NCI-H1417 (cell line): ENCODE results near the gene RFTN1.
"Not testable (repeated sequence)": the region's sequence is repeated elsewhere in the genome, so short reads cannot be mapped to it uniquely, and the experiment has no call there.

Experiments
- DNase-seq, 3 experiments: peaks; one replicate each; lab custom pipeline; 2025; lab: John Stamatoyannopoulos, UW

RFTN1 gene

DNA sequence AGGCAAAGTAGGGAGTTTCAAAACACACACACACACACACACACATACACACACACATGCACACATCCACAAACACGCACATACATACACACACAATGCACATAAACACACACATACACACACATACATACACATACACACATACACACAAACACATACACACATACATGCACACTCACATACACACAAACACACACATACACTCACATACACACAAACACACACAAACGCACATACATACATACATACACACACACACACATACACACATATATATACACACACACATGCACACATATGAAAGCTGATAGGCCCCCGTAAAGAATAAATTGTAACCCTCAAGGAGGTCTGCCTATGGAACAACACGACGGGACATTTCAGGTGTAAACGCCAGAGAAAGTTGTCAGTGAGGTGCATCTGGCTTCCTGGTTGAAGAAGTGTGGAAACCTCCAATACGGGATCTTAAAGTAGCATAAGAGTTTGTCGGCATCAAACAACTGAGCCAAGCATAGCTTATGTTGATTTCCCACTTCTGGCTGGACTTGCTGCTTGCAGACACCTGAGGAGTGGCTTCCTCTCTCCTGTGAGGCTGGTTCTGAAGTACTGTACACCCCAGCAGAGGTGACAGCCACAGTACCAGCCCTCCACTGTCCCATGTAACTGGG lies 5.8 kb downstream of the RFTN1 start:
- no peak for DNase-seq

DNA sequence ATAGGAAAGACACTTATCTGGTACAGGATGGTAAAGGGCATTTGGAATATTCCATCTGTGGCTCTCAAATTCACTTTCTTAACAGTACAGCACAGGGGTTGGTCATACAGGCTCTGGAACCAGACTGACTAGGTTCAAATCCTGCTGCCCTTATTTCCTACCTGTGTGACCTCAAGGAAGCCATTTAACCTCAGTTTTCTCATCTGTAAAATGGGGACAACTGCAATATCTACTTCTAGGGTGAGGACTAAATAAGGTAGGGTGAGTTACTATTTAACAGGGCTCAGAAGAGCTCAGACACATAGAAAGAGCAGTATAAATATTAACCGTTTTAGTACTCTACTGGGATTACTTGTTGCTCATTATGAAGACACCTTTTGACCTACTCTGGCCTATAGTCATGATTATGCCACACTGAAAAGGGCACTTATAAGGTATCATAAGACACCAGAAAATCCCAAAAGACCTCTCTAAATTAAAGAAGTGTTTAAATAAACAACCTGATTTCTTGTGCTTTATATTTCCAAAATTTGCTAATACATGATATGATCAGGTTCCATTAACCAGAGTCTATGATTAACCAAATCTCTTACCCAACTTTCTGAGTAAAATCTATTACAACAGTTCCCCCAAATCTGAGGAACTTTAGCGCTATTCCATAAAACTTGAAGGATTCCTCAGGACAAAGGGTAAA lies 6.5 kb downstream of the RFTN1 start:
- no peak for DNase-seq

DNA sequence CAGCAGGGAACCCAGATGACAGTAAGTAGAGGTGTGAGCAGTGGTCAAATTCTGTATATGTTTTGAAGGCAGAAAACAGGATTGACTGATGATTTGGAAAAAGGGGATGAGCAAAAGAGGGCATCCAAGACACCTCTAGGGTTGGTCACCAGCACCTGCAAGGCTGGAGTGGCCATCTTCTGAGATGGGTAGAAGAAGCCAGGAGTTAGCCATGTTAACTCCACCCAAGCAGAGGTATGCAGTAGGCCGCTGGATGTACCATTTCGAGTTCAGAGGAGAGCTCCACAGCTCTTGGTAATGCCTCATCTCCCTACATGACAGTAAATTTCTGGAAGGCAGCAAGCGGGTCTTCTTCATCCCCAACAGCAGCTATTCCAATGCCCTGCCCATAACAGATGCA lies 7.0 kb downstream of the RFTN1 start:
- DNase-seq, result no peak

DNA sequence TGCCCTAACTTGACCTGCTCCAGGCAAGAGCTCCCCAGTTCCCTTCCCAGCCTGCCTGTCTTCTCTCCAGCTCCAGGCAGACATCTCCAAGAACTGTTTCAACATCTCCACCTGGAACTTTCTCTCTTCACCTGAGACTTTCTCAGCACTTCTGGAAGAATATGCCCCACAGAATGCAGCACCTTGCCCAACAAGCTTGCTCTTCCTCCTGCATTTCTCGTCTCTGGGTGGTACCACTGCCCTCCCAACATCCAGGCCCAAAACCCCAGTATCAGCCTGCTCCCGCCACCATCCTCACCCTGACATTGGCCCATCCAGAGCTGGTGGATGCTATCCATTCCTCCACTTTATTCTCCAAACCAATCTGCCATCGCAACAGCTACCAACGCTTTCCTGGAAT lies 8.8 kb downstream of the RFTN1 start:
- DNase-seq, result no peak

DNA sequence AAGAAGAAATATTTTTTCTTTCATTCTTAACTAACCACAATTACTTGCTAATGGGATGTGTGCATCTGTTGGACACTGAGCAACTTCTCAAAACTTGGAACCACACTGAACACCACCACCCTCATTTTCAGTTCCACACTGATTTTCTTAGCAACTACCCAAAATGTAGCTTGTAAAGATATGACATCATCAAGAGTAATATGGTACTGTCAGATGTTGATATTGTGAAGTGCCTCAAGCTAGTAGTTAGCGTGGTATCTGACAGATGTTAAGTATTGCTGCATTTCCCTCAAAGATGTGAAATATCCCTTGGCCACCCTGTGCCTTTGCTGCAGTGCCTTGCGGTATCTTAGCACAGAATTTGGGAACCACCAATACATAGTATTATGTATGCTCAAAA lies 9.3 kb downstream of the RFTN1 start:
- DNase-seq, result no peak

DNA sequence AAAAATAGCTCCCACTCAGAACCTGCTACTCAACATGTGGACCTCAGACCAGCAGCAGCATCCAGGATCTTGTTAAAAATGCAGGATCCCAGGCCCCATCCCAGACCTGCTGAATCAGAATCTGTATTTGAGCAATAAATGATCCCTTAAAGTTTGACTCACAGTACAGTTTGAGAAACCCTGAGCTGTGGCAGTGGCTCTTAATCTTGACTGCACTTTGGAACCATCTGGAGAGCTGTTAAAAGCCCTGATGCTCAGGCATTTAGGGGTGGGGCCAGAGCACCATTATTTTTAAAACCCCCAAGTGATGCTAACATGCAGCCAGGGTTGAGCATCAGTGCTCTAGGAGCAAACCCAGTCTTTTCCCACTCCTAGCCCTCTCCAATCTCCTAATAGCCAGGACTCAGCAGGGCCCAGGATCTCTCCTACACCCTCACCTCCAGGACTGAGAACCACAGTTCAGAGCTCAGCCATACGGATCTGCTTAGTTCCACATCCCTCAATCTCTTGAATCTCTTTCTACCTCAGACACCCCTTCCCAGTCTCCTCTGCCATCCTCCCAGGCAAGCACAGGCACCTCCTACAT lies 10.2 kb downstream of the RFTN1 start:
- no peak for DNase-seq

DNA sequence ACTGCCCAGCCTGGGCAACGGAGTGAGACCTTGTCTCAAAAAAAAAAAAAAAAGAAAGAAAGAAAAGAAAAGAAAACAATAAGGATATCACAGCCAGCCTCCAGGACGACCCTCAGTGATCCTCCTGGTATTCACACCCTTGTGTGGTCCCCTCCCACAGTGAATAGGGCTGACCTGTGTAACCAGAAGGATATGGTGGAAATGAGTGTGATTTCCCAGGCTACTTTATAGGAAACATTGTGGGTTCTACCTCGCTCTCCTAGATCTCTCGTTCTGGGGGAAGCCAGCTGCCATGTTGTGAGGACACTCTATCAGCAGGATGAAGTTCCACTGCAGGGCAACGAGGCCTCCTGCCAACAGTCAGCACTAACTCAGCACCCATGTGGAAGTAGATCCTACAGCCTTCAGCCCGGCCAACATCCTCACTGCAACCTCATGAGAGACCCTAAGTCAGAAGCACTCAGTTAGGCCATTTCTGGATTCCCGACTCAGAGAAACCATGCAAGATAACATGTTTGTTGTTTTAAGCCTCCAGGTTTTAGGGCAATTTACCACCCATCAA lies 11.1 kb downstream of the RFTN1 start:
- DNase-seq, result no peak

DNA sequence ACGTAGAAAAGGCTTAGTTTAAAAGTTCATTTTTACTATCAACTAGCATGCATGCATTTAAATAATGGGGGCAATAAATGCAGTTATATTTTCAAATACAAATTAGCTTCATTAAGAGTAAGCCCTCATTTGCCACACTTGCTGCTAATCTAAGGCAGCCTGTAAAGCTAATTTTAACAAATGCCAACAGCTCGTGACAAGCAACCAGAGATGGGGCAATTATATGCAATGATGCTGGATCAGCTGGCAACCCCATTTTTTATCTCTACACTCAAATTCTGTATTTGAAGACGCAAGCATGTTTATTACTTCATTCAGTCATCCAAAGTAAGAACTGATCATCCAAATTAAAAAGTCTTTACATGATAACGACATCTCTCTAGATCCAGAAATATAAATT lies 12.1 kb downstream of the RFTN1 start:
- no peak for DNase-seq

DNA sequence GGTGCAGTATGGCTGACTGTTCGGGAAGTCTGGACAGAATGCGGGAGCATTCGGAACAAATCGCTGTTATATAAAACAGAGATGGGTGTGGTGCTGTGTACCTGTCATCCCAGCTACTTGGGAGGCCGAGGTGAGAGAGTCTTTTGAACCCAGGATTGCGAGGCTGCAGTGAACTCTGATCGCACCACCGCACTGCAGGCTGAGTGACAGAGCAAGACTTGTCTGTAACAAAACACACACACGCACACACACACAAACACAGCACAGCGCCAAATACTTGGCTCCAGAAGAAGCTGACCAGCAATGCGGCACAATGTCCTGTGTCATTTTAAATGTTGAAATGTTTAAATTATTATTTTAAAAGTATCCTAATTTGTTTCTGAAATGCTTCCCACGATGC lies 12.6 kb downstream of the RFTN1 start:
- DNase-seq, result no peak

DNA sequence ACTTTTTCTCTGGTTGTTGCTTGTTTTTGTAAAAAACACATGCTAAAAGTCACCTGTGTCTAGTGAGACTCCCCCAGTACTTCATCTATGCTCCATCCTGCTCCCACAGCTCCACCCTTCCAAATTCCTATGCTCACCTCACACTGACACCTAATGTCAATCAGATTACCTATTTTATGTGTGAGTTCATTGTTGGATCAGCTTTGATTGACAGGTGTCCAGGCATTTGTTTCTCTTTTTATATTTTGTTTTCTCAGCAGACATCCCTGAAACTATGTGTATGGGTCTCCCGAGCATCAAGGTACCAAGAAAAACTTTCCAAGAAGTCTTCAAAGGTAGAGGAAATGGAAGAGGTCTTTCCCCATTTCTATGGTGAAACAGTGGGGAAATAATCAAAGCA lies 13.4 kb downstream of the RFTN1 start:
- DNase-seq, result no peak

DNA sequence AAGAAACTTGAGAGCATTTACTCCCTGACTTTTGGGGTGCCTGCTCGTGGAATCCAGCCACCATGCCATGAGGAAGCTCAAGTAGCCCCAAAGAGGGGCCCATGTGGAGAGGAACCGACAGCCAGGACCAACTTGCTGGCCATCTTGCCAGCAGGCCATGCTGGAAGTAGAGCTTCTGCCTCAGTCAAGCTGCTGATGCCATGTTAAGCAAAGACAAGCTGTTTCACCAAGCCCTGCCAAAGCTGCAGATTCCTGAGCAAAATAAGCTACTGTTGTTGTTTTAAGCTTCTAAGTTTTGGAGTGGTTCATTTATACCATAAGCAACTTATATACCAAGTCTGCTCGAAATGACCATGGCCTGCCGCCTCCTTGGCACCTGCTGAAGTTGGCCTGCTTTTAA lies 14.1 kb downstream of the RFTN1 start:
- DNase-seq, result no peak

DNA sequence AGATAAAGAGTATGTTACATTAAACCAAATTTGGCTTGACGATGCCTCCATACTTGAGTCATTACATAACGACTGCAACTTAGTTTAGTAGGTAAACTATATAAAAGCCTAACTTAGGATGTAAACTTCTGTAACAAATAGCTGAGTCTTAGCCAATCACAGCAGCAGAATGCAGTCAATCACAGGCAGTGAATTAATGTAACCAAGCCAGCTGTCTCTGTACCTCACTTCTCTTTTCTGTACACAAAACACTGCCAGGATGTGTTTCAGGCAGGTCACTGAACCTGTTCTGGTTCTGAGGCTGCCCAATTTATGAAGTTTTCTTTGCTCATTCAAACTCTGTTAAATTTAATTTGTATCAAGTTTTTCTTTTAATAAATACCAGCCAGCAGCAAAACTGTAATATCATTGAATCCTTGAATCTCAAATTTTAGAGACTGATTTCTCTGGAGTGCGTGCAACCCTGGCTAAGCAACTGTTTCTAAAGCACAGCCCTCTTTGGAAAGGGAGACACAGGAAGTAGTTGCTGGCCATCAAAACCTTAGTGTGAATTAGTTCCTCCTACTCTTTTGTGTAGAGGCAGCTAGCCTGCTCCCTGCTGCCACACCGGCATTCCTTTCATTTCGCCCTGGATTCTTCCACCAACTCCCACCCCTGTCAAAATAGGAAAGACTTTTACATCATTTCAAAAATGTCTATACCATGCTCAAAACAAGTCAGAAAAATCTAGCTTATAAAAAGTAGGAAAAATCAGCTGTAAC lies 15.2 kb downstream of the RFTN1 start:
- no peak for DNase-seq

DNA sequence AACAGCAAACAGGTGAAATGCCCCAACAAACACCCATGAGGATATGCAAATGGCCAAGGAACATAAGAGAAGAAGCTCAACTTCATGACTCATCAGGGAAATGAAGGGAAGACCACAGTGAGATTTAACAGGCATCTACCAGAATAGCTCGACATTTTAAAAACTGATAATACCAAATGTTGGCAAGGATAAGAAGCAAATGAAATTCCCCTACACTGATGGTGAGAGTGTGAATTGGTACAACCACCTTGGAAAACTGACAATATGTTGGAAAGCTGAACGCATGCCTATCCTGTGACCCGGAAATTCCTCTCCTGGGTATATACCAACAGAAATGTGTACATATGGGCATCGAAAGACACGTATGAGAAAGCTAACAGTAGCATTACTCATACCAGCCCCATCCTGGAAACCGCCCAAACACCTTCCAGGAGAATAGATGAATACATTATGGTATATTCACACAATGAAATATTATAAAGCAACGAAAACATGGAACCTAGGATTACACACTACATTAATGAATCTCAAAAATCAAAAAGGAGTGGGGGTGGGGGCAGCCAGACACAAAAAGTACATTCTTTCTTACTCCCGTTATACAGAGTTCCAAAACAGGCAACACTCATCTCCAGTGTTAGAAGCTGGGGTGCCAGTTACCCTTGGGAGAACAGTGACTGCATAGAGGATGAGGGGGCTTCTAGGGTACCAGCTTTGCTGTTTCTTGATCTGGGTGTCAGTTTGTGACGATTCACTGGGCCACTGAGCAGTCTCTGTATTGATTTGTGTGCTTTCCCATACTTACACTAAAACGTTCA lies 16.9 kb downstream of the RFTN1 start:
- no peak for DNase-seq

DNA sequence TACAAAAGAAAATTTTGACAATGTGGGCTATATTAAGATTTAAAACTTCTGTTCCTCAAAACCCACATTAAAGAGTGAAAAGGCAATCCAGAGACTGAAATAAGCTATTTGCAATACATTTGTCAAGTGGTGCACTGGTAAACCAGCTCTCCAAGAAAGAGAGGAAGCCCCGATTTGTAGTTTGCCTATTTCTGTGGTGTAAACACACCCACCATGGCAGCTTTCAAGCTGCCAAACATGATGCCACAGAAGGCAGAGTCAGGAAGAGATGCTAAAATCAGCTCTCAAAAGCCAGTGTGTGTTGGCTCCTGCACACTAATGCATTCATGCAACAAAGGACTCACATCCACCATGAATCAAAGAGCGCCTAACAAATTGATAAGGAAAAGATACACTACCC lies 17.5 kb downstream of the RFTN1 start:
- no peak for DNase-seq

DNA sequence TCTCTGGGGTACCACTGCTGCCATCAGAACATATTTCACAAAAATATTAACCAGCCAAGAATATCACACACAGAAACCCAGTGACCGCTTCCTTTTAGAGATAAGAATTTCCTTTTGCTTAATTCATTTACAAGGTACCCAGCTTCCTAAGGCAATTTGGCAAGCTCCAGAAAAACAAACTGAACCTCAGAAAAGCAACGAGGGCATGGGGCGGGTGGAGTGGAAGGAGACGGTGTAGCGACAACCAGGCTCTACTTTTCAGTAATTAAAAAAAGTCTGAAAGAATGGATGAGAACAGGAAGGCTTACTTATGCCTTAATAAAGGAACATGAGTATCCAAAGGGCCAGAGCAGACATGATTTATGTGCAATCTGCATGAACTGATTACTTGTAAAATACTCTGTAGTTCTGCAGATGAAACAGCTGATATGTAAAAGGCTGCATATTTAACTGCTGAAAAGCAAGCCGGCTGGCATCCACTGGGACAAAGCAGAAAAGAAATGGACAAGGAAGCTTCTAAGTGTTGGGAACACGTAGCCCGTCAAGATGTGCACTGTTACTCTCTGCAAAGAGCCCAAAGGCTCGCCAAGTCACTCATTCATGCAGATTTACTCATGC lies 18.6 kb downstream of the RFTN1 start:
- DNase-seq, result no peak

DNA sequence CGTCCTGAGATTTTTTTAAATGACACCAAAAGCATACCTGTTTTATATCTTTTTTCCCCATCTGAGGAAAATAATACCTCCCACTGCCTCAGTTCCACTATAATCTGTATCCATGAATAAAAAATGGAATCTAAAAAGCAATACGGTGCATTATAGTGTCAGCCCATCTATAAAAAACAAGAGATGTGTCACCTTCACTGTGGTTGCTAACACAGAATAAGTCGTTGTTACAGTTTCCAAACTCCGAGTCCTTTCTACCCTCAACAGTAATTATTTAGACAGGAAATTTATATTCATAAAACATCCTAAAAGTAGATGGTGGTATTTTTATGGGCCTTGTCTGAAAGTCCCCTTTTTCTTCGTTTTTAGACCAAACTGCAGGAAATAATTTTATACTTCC lies 19.4 kb downstream of the RFTN1 start:
- no peak for DNase-seq

DNA sequence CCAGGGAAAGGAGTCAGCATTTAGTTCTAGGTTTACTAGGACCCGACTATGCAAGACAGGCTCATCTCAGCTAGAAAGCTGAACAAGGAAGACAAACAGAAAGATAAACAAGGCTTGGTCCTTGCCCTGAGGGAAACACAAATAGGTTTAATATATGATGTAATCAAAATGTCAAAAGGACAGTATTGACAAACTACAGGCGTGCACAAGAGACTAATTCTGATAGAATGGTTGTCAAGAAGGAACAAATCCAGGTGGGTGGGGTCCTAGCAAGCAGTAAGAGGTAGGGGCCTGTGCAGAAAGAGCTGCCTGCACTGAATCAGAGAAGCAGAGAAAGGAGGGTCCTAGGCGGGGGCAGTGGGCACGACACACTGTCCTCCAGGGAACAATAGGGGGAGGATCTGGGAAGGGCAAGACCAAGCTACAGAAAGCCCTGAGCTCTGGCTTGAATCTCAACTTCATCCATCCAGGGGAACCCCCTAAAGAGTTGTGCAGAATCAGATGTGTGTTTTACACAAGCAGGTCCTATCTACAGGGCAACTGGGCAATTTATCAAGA lies 23.4 kb downstream of the RFTN1 start:
- peak in 1 of 3 experiments; percentile 63 for DNase-seq

DNA sequence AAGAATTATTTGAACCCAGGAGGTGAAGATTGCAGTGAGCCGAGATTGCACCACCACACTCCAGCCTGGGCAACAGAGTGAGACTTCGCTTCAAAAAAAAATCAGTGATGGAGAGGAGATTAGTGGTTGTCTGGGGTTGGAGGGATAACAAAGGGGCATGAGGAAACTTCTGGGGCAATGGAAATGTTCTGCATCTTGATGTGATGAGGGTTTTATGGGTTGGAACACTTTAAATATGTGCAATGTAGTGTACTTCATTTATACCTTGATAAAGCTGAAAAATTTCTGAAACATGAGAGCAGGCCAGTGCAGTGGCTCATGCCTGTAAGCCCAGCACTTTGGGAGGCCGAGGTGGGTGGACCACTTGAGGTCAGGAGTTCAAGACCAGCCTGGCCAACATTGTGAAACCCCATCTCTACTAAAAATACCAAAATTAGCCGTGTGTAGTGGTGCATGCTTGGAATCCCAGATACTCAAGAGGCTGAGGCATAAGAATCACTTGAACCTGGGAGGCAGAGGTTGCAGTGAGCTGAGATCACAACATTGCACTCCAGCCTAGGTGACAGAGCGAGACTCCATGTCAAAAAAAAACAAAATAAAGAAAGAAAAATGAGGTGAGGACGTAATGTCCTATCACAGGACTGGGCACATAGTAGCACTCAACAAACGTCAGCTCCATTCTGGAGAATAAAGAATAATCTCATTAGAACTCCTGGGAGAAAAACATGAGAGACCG lies 24.0 kb downstream of the RFTN1 start:
- not testable (repeated sequence) for DNase-seq

DNA sequence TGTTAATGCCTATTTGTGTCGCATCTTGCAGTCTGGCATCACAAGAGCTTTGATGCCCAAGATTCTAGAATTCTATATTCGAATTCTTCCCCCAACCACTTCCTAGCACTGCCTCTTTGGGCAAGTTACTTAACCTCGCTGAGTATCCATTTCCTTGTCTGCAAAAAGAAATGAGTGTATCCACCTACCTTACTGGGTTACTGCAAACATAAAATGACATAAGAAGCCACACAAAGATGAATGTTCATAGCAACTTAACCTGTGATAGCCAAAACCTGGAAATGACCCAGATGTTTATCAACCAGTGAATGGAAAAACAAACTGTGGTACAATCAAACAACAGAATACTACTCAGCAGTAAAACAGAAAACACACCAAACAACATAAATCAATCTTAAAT lies 24.9 kb downstream of the RFTN1 start:
- no peak for DNase-seq

DNA sequence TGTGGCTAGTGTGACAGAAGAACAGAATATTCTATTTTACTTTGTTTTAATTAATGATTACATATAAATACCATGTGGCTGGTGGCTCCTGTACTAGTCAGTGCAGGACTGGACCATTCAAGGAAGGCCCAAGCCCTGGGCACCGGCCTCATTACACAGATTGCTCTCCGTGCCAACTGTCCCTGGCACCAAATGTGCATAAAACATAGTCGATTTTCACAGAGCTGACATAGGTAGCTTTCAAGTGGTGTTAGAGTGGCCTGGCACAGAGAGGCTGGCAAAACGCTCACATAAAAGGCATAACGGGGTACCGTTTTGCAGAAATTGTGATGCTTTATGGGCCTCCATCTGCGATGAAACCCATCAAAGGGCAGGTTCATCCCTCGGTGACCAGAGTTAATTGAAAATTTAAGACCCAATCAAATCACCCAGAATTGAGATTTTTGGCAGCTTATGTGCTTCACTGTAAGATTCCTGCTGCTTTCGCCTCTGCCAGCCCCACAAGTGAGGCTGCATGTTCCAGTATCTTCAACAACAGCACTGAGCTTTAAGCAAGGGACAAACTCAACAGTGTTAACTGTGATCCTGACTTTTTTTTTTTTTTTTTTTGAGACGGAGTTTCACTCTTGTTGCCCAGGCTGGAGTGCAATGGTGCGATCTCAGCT lies 25.9 kb downstream of the RFTN1 start:
- DNase-seq, result no peak
